GM10248 (cell line): ENCODE data around the gene HIGD1A.

Source experiments
- CTCF ChIA-PET: fragments of 300-600 bp; sonication (Branson Sonifier 250); formaldehyde crosslinking; extraction: SDS; loops from one replicate; lab custom pipeline; 2021; ENCODE audit warnings: antibody characterized with exemption; lab: Yijun Ruan, JAX
- POLR2A ChIA-PET: fragments of 350-650 bp; sonication (Branson Sonifier 250); formaldehyde crosslinking; extraction: SDS; loops from one replicate; lab custom pipeline; 2020; ENCODE audit warnings: antibody characterized with exemption; lab: Yijun Ruan, JAX
- DNase-seq: peaks from one replicate; pipeline ENCODE4 v3.0.0; 2012; ENCODE audit errors: extremely low spot score
- TF ChIP-seq, protein P1 (sequence below): IDR thresholded peaks from 2 replicates; pipeline ENCODE4 v1.5.1; 2012; ENCODE audit warnings: mild to moderate bottlenecking, low read depth; ENCODE audit errors: extremely low read depth, missing control alignments, control extremely low read depth

The HIGD1A gene

DNA sequence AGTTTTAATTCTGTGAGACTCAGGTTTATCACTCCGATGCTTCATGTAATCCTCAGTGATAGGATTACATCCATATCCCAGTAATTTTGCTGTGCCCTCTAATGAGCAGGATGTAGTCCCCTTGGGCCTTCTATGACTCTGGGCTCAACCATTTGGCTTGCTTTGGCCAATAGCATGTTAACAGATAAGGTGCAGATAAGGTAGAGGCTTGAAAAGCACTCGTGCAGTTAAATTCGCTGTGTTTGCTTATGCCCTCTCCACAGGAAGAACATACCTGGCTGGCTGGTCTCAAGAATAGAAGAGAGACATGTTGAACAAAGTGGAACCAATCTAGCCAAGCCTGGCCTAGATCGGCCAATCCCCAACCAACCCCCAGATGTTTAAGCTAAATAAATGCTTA lies 51.3 kb downstream of the HIGD1A start:
- ChIA-PET CTCF (interaction anchor here (1.2 to 2.6 kb wide), 4 partner anchors 9 to 129 kb away, joined by 4 to 9 read pairs (median 5); no protein-coding TSS in a partner anchor), POLR2A (no interaction called here)
- TF ChIP-seq, protein P1, sequence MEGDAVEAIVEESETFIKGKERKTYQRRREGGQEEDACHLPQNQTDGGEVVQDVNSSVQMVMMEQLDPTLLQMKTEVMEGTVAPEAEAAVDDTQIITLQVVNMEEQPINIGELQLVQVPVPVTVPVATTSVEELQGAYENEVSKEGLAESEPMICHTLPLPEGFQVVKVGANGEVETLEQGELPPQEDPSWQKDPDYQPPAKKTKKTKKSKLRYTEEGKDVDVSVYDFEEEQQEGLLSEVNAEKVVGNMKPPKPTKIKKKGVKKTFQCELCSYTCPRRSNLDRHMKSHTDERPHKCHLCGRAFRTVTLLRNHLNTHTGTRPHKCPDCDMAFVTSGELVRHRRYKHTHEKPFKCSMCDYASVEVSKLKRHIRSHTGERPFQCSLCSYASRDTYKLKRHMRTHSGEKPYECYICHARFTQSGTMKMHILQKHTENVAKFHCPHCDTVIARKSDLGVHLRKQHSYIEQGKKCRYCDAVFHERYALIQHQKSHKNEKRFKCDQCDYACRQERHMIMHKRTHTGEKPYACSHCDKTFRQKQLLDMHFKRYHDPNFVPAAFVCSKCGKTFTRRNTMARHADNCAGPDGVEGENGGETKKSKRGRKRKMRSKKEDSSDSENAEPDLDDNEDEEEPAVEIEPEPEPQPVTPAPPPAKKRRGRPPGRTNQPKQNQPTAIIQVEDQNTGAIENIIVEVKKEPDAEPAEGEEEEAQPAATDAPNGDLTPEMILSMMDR: no peak
- DNase-seq: no peak

DNA sequence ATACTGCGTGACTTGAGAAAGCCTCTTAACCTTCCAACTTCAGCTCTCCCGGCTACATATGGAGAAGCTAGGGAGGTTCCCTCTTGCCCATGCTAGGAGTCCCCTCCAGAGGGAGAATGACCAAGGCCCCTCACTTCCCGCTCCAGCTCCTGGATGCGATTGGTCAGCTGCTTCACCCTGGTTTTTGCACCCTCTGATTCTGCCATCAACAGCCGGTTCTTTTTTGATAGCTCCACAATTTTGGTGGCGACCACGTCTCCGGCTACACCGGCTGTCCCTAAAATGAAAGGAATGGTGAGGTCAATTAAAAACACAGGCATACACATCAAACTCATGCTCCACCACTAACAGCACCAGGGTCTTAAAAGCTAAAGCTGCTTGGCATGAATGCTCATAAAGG lies 51.8 kb downstream of the HIGD1A start:
- POLR2A ChIA-PET: no interaction called here
- CTCF ChIA-PET: interaction anchor here (1.2 to 2.6 kb wide), 4 partner anchors 8 to 129 kb away, joined by 4 to 9 read pairs (median 5); no protein-coding TSS in a partner anchor
- DNase-seq: no peak
- TF ChIP-seq, protein P1: no peak

DNA sequence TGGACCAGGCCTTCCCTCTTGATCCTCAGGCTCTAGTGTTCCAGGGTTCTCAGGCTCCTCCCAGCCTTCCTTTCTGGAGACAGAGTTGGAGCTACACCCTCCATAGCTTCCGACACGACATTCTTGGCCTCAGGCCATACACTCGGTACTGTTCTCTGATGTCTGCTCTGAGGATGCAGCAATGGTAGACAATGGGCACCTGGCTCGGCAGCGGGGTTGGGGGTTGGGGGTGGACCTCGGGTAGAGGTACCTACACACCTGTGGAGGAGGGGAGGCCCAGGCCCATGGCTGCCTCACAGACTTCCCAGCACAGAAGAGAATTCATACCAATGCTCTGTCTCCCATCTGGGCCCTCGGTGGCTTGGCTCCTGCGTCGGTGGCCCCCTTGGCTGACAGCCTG lies 52.7 kb downstream of the HIGD1A start:
- ChIA-PET POLR2A (interaction anchor here (0.6 kb wide), 1 partner anchor 11 kb away, joined by 4 read pairs; no protein-coding TSS in a partner anchor), CTCF (interaction anchor here (1.7 to 1.8 kb wide), 2 partner anchors 11 to 29 kb away, joined by 4 to 5 read pairs; no protein-coding TSS in a partner anchor)
- TF ChIP-seq, protein P1: no peak
- no peak for DNase-seq

DNA sequence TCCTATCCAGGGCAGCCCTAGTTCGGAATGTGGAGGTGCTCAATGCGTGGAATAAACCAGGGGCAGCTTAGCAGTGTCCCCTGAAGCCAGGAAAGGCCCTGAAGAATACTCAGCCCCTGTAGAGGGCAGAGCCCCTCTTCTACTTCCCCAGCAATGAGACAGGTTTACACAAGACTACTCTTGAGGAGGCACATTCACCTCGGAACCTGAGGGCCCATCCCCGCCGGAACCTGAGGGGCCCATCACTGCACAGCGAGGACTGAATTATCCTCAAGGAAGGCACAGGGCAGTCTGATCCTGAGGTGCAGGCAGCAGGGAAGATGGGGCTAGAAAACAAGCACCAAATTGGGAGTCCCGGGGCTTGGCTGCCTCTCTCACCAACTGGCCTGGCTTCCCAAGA lies 53.5 kb downstream of the HIGD1A start:
- CTCF ChIA-PET: interaction anchor here (0.8 to 1.4 kb wide), 4 partner anchors 10 to 170 kb away, joined by 3 to 5 read pairs (median 4); no protein-coding TSS in a partner anchor
- POLR2A ChIA-PET: no interaction called here
- TF ChIP-seq, protein P1: no peak
- no peak for DNase-seq

DNA sequence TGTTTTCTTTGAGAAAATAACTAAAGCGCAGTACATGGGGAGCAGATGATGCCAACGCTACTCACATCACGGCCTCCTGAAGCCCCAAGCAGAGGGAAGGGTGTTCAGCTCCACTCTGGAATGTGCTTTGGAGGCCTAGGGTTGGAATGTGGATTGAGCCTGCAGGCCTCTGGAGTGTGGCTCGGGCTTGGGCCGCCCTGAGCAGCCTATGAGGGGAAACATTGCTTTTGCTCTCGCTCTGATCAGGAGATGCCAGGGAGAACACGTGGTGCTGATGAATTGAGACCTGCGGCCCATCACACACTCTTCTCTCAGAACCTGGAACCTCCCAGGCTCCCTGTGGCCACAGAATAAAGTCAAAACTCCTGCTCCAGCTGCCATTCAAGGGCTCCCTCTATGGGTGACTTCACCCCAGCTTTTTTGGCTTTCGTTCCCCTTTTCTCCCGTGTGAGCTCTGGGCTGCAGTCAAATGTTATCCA lies 54.5 kb downstream of the HIGD1A start:
- peak; percentile 53 for DNase-seq
- TF ChIP-seq, protein P1: peak; percentile 35
- ChIA-PET POLR2A (no interaction called here), CTCF (interaction anchor here (0.8 to 1.4 kb wide), 4 partner anchors 9 to 169 kb away, joined by 3 to 5 read pairs (median 4); no protein-coding TSS in a partner anchor)

DNA sequence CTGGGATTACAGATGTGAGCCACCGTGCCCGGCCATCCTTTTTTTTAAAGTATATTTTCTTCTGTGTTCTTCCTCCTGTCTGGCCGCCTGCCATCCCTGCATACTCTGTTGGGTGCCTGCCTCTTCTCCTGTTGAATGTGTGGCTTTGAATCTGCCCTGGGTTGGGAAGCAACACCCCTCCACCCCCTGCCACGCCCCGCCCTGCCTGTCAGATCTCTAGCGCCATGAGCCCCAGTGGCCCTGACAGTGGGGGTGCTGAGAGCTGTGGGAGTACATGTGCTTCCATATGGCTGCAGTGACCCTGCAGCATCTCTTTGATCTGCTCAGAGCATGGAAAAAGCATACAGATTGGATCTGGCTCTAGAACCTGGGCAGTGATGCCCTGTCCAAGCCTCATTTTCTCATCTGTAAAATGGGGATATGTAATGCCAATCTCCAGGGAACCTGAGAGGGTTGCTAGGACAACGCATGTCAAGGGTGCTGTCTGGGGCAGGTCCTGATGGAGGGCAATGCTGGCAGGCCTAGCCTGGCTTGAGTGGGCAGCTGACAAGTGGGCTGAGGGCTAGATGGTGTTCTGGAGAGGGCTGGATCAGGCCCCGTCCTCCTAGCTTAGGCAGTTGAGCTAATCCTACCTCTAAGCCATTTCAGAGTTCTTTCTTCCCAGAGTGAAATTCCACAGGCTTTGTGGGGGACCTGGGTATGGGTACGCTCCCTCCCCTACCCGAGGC lies 55.1 kb downstream of the HIGD1A start:
- ChIA-PET CTCF (interaction anchor here (1.2 to 1.4 kb wide), 2 partner anchors 91 to 168 kb away, joined by 3 to 5 read pairs; no protein-coding TSS in a partner anchor), POLR2A (no interaction called here)
- no peak for DNase-seq
- TF ChIP-seq, protein P1: no peak
